H9 (cell line): ENCODE data around the gene MAPK8. TPM values are rescaled to one million over a fixed set of nuclear protein-coding genes. Genes with fewer than 3 reads are reported as not detected.

ENCODE experiments used
- DNase-seq: peaks from one replicate; pipeline ENCODE4 v3.0.0-alpha.2; 2017
- H2AFZ ChIP-seq: one replicate; pipeline ENCODE4 v1.6.1; 2013; ENCODE audit warnings: mild to moderate bottlenecking, low read length, control low read depth, moderate library complexity
- H2AK5ac ChIP-seq: 2 replicates; pipeline ENCODE4 v1.6.1; 2013; ENCODE audit warnings: low read length, control low read depth, mixed read lengths; ENCODE audit not compliant: insufficient read length
- H2BK120ac ChIP-seq: one replicate; pipeline ENCODE4 v1.6.1; 2013; ENCODE audit warnings: low read depth, mild to moderate bottlenecking, low read length, control low read depth, inconsistent platforms; ENCODE audit not compliant: poor library complexity, severe bottlenecking
- H2BK12ac ChIP-seq: 2 replicates; pipeline ENCODE4 v1.6.1; 2013; ENCODE audit warnings: low read length, control low read depth, mixed read lengths, low read depth; ENCODE audit not compliant: insufficient read length
- H2BK15ac ChIP-seq: 2 replicates; pipeline ENCODE4 v1.6.1; 2013; ENCODE audit warnings: low read depth, low read length, control low read depth
- H2BK20ac ChIP-seq: one replicate; pipeline ENCODE4 v1.6.1; 2013; ENCODE audit warnings: low read depth, mild to moderate bottlenecking, low read length, control low read depth, inconsistent platforms; ENCODE audit not compliant: poor library complexity, severe bottlenecking
- H2BK5ac ChIP-seq: 2 replicates; pipeline ENCODE4 v1.6.1; 2013; ENCODE audit warnings: low read length, control low read depth, mixed read lengths; ENCODE audit not compliant: insufficient read length
- H3K14ac ChIP-seq: 2 replicates; pipeline ENCODE4 v1.6.1; 2013; ENCODE audit warnings: low read length, control low read depth; ENCODE audit not compliant: insufficient read depth
- H3K18ac ChIP-seq: 2 replicates; pipeline ENCODE4 v1.6.1; 2013; ENCODE audit warnings: low read depth, mild to moderate bottlenecking, mixed read lengths, low read length, control low read depth; ENCODE audit not compliant: insufficient read length
- H3K23ac ChIP-seq: 2 replicates; pipeline ENCODE4 v1.6.1; 2013; ENCODE audit warnings: low read length, control low read depth, mixed read lengths, low read depth; ENCODE audit not compliant: insufficient read length
- H3K23me2 ChIP-seq: 2 replicates; pipeline ENCODE4 v1.6.1; 2013; ENCODE audit warnings: low read depth, mild to moderate bottlenecking, mixed read lengths, low read length, control low read depth; ENCODE audit not compliant: insufficient read length, poor library complexity, severe bottlenecking
- H3K27ac ChIP-seq: 2 replicates; pipeline ENCODE4 v1.5.1; 2013; ENCODE audit warnings: low read length, control low read depth, mixed read lengths, low read depth; ENCODE audit not compliant: insufficient read length
- H3K27me3 ChIP-seq: 2 replicates; pipeline ENCODE4 v1.6.1; 2013; ENCODE audit warnings: low read length, control low read depth, inconsistent platforms; ENCODE audit not compliant: insufficient read depth
- H3K4ac ChIP-seq: 2 replicates; pipeline ENCODE4 v1.6.1; 2013; ENCODE audit warnings: low read depth, mild to moderate bottlenecking, control low read depth, inconsistent platforms, low read length, moderate library complexity
- H3K4me1 ChIP-seq: 2 replicates; pipeline ENCODE4 v1.6.1; 2013; ENCODE audit warnings: low read length, control low read depth, inconsistent platforms; ENCODE audit not compliant: insufficient read depth
- H3K4me2 ChIP-seq: 2 replicates; pipeline ENCODE4 v1.6.1; 2013; ENCODE audit warnings: low read length, control low read depth, mixed read lengths; ENCODE audit not compliant: insufficient read length, insufficient read depth
- H3K56ac ChIP-seq: 2 replicates; pipeline ENCODE4 v1.6.1; 2013; ENCODE audit warnings: low read depth, mild to moderate bottlenecking, mixed read lengths, low read length, control low read depth; ENCODE audit not compliant: insufficient read length
- H3K79me1 ChIP-seq: 2 replicates; pipeline ENCODE4 v1.6.1; 2013; ENCODE audit warnings: low read depth, mild to moderate bottlenecking, moderate library complexity, low read length, control low read depth, inconsistent platforms; ENCODE audit not compliant: insufficient read depth, poor library complexity, severe bottlenecking
- H3K79me2 ChIP-seq: 2 replicates; pipeline ENCODE4 v1.6.1; 2013; ENCODE audit warnings: low read length, control low read depth, inconsistent platforms; ENCODE audit not compliant: insufficient read depth
- H3K9ac ChIP-seq: 2 replicates; pipeline ENCODE4 v1.6.1; 2013; ENCODE audit warnings: low read length, control low read depth, mixed read lengths; ENCODE audit not compliant: insufficient read length; ENCODE audit errors: extremely low read depth
- H3K9me3 ChIP-seq: one replicate; pipeline ENCODE4 v1.6.1; 2013; ENCODE audit warnings: low read depth, low read length, inconsistent platforms; ENCODE audit not compliant: control insufficient read depth
- H3T11ph ChIP-seq: one replicate; pipeline ENCODE4 v1.6.1; 2013; ENCODE audit warnings: mild to moderate bottlenecking, low read length, control low read depth, inconsistent platforms
- H4K20me1 ChIP-seq: one replicate; pipeline ENCODE4 v1.6.1; 2013; ENCODE audit not compliant: control insufficient read depth, insufficient read length, insufficient read depth
- H4K5ac ChIP-seq: 2 replicates; pipeline ENCODE4 v1.6.1; 2013; ENCODE audit warnings: low read depth, mild to moderate bottlenecking, mixed read lengths, low read length, control low read depth; ENCODE audit not compliant: insufficient read length
- H4K8ac ChIP-seq: replicated peaks from 2 replicates; pipeline ENCODE4 v1.6.1; 2013; ENCODE audit warnings: low read length, control low read depth, mixed read lengths, low read depth; ENCODE audit not compliant: insufficient read length
- H4K91ac ChIP-seq: 2 replicates; pipeline ENCODE4 v1.6.1; 2013; ENCODE audit warnings: low read depth, mild to moderate bottlenecking, moderate library complexity, mixed read lengths, low read length, control low read depth; ENCODE audit not compliant: insufficient read length
- H3K27ac Mint-ChIP-seq, 3 experiments: 2 replicates in 2 of 3; 3 replicates in 1 of 3; pipeline ENCODE4 v1.8.0; 2020 to 2021; ENCODE audit warnings: mixed read lengths in 3 of 3, mild to moderate bottlenecking in 1 of 3, moderate library complexity in 1 of 3
- H3K27me3 Mint-ChIP-seq: 2 replicates; pipeline ENCODE4 v1.8.0; 2021; ENCODE audit warnings: low read depth, mild to moderate bottlenecking, moderate library complexity, mixed read lengths
- H3K36me3 Mint-ChIP-seq, 3 experiments: 2 replicates in 2 of 3; 3 replicates in 1 of 3; pipeline ENCODE4 v1.8.0; 2020 to 2021; ENCODE audit warnings: low read depth in 3 of 3, mixed read lengths in 3 of 3; ENCODE audit not compliant: insufficient read depth in 1 of 3
- H3K4me1 Mint-ChIP-seq, 2 experiments: 2 replicates each; pipeline ENCODE4 v1.8.0; 2020; ENCODE audit warnings: mixed read lengths in 2 of 2
- H3K4me3 Mint-ChIP-seq, 2 experiments: 2 replicates in 1 of 2; 3 replicates in 1 of 2; pipeline ENCODE4 v1.8.0; 2020 to 2021; ENCODE audit warnings: mild to moderate bottlenecking in 2 of 2, mixed read lengths in 2 of 2, moderate library complexity in 1 of 2
- H3K9me3 Mint-ChIP-seq, 2 experiments: 2 replicates in 1 of 2; 3 replicates in 1 of 2; pipeline ENCODE4 v1.8.0; 2020; ENCODE audit warnings: mild to moderate bottlenecking in 2 of 2, mixed read lengths in 2 of 2, moderate library complexity in 1 of 2
- WGBS: extraction: QIAGEN DNeasy Blood & Tissue Kit; methylation state at CpG from one replicate; pipeline ENCODE4 v1.1.7; 2013; ENCODE audit warnings: missing lambda C conversion rate, low lambda C conversion rate, mixed read lengths; ENCODE audit not compliant: insufficient read length; ENCODE audit errors: extremely low coverage; 5-methylcytosine and 5-hydroxymethylcytosine counted together
- total RNA-seq: library from RNA; stranded (reverse); gene quantifications from 2 replicates; pipeline ENCODE4 v1.2.1, GENCODE V29; 2021
- TF ChIP-seq, protein P1 (sequence below): fragments of 200-600 bp; sonication (generic); conservative IDR thresholded peaks from 3 replicates; pipeline ENCODE4 v1.8.0; 2021; ENCODE audit warnings: antibody characterized with exemption, mild to moderate bottlenecking

MAPK8 gene
- total RNA-seq, 1 experiment from 2014 or later, result 52.0 TPM

DNA sequence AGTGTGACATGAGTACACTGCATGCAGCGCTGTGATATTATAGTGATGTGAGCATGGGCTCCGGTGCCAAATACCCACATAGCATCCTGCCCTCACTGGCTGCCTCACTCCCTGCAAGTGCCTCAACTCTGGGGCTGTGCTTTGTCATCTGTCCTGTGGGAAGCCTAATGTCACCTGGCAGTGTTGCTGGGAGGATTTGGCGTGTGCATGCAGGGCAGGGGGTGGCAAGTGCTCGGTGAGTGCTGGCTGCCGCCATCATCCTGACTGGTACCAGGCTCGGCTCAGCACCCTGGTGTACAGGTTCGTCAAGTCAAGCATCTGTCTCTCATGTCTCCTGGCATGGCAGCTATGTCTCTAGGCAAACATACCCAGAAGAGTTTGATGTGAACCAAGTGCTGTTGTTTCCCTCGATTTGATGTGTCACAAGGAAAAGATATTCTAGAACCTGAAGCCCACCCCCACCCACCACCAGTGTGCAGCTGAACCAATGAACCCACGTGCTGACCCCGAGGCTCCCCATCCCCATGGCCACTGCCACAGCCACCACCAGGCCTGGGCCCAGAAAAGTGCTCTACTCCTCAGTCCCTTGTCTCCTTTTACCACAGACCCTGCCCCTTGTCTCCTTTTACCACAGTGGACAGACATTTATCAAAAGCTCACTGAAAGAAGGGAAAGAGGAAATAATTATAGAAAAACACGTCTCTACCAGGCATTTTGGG lies 135.8 kb downstream of the MAPK8 start:
- H2BK20ac ChIP-seq, result no peak overlapping the region
- no peaks in the 10 kb centered on the region for H4K20me1 ChIP-seq
- no peak overlapping the region for H3K9ac ChIP-seq
- no peaks in the 10 kb centered on the region for H3K23me2 ChIP-seq
- H4K5ac ChIP-seq, result no peak overlapping the region
- no peaks in the 10 kb centered on the region for H3K79me2 ChIP-seq
- no peak overlapping the region for H4K91ac ChIP-seq
- H3K14ac ChIP-seq, result no peak overlapping the region
- no peak overlapping the region for H2BK5ac ChIP-seq
- H3K56ac ChIP-seq, result no peak overlapping the region
- no peak overlapping the region for H2BK12ac ChIP-seq
- H3K18ac ChIP-seq, result no peak overlapping the region
- H3T11ph ChIP-seq, result no peak overlapping the region
- H3K79me1 ChIP-seq, result no peaks in the 10 kb centered on the region
- no peaks in the 10 kb centered on the region for H3K9me3 ChIP-seq
- WGBS, result no CpG with 5 or more reads among the region's 11 CpGs
- no peak overlapping the region for H2AK5ac ChIP-seq
- H3K4me1 Mint-ChIP-seq, result peaks cover 21 to 22% of the 10 kb centered on the region in 2 experiments
- no peak overlapping the region for H2BK120ac ChIP-seq
- no peak overlapping the region for H2AFZ ChIP-seq
- peak; percentile 21 for DNase-seq
- H3K4me2 ChIP-seq, result no peak overlapping the region
- no peak overlapping the region for H3K4me3 Mint-ChIP-seq
- H3K4ac ChIP-seq, result no peak overlapping the region
- no peaks in the 10 kb centered on the region for H3K4me1 ChIP-seq
- H3K27ac ChIP-seq, result no peak overlapping the region
- no peaks in the 10 kb centered on the region for H3K9me3 Mint-ChIP-seq
- H3K27ac Mint-ChIP-seq, result peak overlapping the region in 1 of 3 experiments; percentile 8; a peak in 1 of 7 replicates
- no peaks in the 10 kb centered on the region for H3K27me3 ChIP-seq
- no peaks in the 10 kb centered on the region for H3K27me3 Mint-ChIP-seq
- H3K36me3 Mint-ChIP-seq, result peaks cover 2 to 7% (median 2%) of the 10 kb centered on the region in 3 experiments; a peak in 4 of 7 replicates
- TF ChIP-seq, protein P1, sequence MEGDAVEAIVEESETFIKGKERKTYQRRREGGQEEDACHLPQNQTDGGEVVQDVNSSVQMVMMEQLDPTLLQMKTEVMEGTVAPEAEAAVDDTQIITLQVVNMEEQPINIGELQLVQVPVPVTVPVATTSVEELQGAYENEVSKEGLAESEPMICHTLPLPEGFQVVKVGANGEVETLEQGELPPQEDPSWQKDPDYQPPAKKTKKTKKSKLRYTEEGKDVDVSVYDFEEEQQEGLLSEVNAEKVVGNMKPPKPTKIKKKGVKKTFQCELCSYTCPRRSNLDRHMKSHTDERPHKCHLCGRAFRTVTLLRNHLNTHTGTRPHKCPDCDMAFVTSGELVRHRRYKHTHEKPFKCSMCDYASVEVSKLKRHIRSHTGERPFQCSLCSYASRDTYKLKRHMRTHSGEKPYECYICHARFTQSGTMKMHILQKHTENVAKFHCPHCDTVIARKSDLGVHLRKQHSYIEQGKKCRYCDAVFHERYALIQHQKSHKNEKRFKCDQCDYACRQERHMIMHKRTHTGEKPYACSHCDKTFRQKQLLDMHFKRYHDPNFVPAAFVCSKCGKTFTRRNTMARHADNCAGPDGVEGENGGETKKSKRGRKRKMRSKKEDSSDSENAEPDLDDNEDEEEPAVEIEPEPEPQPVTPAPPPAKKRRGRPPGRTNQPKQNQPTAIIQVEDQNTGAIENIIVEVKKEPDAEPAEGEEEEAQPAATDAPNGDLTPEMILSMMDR, result no peak
- no peak overlapping the region for H4K8ac ChIP-seq
- no peak overlapping the region for H3K23ac ChIP-seq
- H2BK15ac ChIP-seq, result no peak overlapping the region
